Hepatocyte (in vitro differentiated cells): ENCODE measurements around the gene MBD5.

Experiments used
- EZH2 ChIP-seq: fragments of 200-600 bp; sonication (generic); IDR thresholded peaks from 2 replicates; pipeline ENCODE4 v1.6.1; 2016; ENCODE audit warnings: antibody characterized with exemption, mild to moderate bottlenecking, borderline replicate concordance
- TF ChIP-seq, protein P1 (sequence below): fragments of 200-600 bp; sonication (generic); IDR thresholded peaks from 2 replicates; pipeline ENCODE4 v1.5.1; 2016; ENCODE audit warnings: antibody characterized with exemption, mild to moderate bottlenecking; ENCODE audit not compliant: poor library complexity

DNA sequence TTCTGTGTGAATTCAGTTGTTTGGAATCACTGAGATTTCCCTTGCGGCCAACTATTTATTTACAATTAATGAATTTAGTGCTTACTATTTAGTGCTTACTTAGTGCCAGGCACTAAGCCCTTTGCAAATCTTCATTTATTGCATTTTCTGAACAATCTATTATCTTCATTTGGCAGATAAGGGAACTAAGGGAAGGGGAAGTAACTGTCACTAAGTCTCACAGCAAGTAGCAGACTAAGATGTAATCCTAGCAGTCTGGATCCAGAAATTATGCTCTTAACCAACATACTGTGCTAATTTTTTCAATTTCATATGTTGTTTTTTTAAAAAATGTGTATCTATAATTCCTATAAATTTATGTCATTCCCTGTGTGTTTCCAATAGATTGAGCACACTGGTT is 409.2 kb downstream of the MBD5 start:
- TF ChIP-seq EZH2, result no peak
- TF ChIP-seq, protein P1, sequence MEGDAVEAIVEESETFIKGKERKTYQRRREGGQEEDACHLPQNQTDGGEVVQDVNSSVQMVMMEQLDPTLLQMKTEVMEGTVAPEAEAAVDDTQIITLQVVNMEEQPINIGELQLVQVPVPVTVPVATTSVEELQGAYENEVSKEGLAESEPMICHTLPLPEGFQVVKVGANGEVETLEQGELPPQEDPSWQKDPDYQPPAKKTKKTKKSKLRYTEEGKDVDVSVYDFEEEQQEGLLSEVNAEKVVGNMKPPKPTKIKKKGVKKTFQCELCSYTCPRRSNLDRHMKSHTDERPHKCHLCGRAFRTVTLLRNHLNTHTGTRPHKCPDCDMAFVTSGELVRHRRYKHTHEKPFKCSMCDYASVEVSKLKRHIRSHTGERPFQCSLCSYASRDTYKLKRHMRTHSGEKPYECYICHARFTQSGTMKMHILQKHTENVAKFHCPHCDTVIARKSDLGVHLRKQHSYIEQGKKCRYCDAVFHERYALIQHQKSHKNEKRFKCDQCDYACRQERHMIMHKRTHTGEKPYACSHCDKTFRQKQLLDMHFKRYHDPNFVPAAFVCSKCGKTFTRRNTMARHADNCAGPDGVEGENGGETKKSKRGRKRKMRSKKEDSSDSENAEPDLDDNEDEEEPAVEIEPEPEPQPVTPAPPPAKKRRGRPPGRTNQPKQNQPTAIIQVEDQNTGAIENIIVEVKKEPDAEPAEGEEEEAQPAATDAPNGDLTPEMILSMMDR, result no peak
